B cell (primary cell): ENCODE data around the gene TFEC.

Experiments used
- EZH2 ChIP-seq: IDR thresholded peaks from 2 replicates; pipeline ENCODE4 v1.6.1; 2012; ENCODE audit warnings: borderline replicate concordance, low read depth, mild to moderate bottlenecking, moderate library complexity, low read length; ENCODE audit not compliant: insufficient read depth, poor library complexity, severe bottlenecking
- TF ChIP-seq, protein P1 (sequence below): fragments of 200-600 bp; IDR thresholded peaks from one replicate; pipeline ENCODE4 v1.8.0; 2022; ENCODE audit warnings: antibody characterized with exemption, mild to moderate bottlenecking

DNA sequence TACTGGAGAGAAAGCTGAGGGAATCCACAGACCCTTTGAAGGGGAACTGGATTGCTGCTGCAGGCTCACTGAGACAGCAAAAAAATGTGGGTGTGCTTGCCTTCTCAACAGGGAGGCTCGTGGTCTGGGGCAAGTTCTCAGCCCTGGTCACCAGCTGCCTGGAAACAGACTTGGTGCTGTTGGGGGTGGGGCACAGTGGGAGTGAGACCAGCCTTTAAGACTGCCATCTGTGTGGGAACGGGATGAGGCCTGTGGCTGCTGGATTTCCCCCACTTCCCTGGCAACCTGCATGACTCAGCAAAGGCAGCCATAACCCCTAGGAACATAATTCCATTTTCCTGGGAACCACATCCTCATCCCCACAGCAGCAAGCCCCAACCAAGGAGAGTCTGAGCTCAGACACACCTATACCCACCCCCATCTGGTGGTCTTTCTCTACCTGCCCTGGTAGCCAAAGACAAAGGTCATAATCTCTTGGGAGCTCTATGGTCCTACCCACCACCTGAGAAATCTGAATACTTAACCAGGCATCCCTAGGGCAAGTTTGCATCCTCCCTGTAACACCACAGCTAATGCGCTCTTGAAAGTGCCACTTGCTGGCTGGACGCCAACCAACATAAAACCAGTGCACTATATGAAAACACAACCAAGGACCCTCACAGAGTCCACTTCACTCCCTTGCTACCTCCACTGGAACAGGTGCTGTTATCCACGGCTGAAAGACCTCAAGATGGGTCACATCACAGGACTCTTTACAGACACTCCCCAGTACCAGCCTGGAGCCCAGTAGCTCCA is 45.0 kb upstream of the TFEC start:
- TF ChIP-seq, protein P1, sequence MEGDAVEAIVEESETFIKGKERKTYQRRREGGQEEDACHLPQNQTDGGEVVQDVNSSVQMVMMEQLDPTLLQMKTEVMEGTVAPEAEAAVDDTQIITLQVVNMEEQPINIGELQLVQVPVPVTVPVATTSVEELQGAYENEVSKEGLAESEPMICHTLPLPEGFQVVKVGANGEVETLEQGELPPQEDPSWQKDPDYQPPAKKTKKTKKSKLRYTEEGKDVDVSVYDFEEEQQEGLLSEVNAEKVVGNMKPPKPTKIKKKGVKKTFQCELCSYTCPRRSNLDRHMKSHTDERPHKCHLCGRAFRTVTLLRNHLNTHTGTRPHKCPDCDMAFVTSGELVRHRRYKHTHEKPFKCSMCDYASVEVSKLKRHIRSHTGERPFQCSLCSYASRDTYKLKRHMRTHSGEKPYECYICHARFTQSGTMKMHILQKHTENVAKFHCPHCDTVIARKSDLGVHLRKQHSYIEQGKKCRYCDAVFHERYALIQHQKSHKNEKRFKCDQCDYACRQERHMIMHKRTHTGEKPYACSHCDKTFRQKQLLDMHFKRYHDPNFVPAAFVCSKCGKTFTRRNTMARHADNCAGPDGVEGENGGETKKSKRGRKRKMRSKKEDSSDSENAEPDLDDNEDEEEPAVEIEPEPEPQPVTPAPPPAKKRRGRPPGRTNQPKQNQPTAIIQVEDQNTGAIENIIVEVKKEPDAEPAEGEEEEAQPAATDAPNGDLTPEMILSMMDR, result no peak
- TF ChIP-seq EZH2, result no peak
